IPS-11a (cell line): ENCODE measurements around the gene FAHD2B.
"Not testable (repeated sequence)": the region's sequence is repeated elsewhere in the genome, so short reads cannot be mapped to it uniquely, and the experiment has no call there.

Experiments used
- H3K4me3 ChIP-seq: one replicate; pipeline ENCODE4 v1.5.1; 2013; ENCODE audit warnings: low read depth, low read length, control low read depth

Gene FAHD2B

GRCh38 chr2:97068074-97068473 is 26.6 kb downstream of the FAHD2B start:
- no peak overlapping the region for H3K4me3 ChIP-seq

GRCh38 chr2:97067279-97068004 is 27.2 kb downstream of the FAHD2B start:
- no peak overlapping the region for H3K4me3 ChIP-seq

GRCh38 chr2:97066030-97066429 is 28.7 kb downstream of the FAHD2B start:
- H3K4me3 ChIP-seq = not testable (repeated sequence)

- not testable (repeated sequence) for H3K4me3 ChIP-seq
Observed at GRCh38 chr2:97062020-97062419, 32.7 kb downstream of the FAHD2B start.

- H3K4me3 ChIP-seq = not testable (repeated sequence)
Observed at GRCh38 chr2:97059782-97060181, 34.9 kb downstream of the FAHD2B start.

- H3K4me3 ChIP-seq = not testable (repeated sequence)
Observed at GRCh38 chr2:97056150-97056549, 38.5 kb downstream of the FAHD2B start.

GRCh38 chr2:97050032-97050431 is 44.6 kb downstream of the FAHD2B start:
- not testable (repeated sequence) for H3K4me3 ChIP-seq

GRCh38 chr2:97048448-97048847 is 46.2 kb downstream of the FAHD2B start:
- H3K4me3 ChIP-seq = not testable (repeated sequence)

- not testable (repeated sequence) for H3K4me3 ChIP-seq
Observed at GRCh38 chr2:97046676-97047075, 48.0 kb downstream of the FAHD2B start.

- not testable (repeated sequence) for H3K4me3 ChIP-seq
Observed at GRCh38 chr2:97045895-97046499, 48.7 kb downstream of the FAHD2B start.
